Stimulated activated CD4-positive, alpha-beta T cell treated with anti-CD3 and anti-CD28 coated beads, Interleukin-4, amount 100 ng/mL, for 4 hours (primary cell): ENCODE data around the gene C10orf105.

Source experiments
- DNase-seq, 2 experiments: peaks; one replicate each; pipeline ENCODE4 v3.0.0-alpha.2; 2020

Gene C10orf105

GRCh38 chr10:71737001-71737833 lies 17.6 kb upstream of the C10orf105 start:
- peak in 1 of 2 experiments; percentile 75 for DNase-seq

GRCh38 chr10:71736570-71736952 lies 17.0 kb upstream of the C10orf105 start:
- DNase-seq = no peak

GRCh38 chr10:71735709-71736569 lies 16.4 kb upstream of the C10orf105 start:
- peak; percentile 57 to 71 for DNase-seq

- DNase-seq = no peak
These were observed 15.2 kb upstream of the C10orf105 start for GRCh38 chr10:71734797-71735196.

- DNase-seq = no peak
These were observed 12.2 kb upstream of the C10orf105 start for GRCh38 chr10:71731791-71732190.

GRCh38 chr10:71729161-71729636 lies 9.6 kb upstream of the C10orf105 start:
- DNase-seq = no peak

GRCh38 chr10:71727738-71728737 lies 8.5 kb upstream of the C10orf105 start:
- peak in 1 of 2 experiments; percentile 51 for DNase-seq

- peak; percentile 55 to 81 for DNase-seq
These were observed 7.6 kb upstream of the C10orf105 start for GRCh38 chr10:71727105-71727737.

- DNase-seq = peak in 1 of 2 experiments; percentile 44
These were observed 7.1 kb upstream of the C10orf105 start for GRCh38 chr10:71726580-71727104.

GRCh38 chr10:71725998-71726579 lies 6.5 kb upstream of the C10orf105 start:
- DNase-seq = peak; percentile 71 to 93

- no peak for DNase-seq
These were observed 5.7 kb upstream of the C10orf105 start for GRCh38 chr10:71725249-71725648.

- DNase-seq = no peak
These were observed 5.0 kb upstream of the C10orf105 start for GRCh38 chr10:71724539-71724938.

- DNase-seq = no peak
These were observed 3.7 kb upstream of the C10orf105 start for GRCh38 chr10:71723311-71723710.

- DNase-seq = no peak
These were observed 3.3 kb upstream of the C10orf105 start for GRCh38 chr10:71722849-71723248.

- DNase-seq = no peak
These were observed 1.7 kb upstream of the C10orf105 start for GRCh38 chr10:71721313-71721712.

- DNase-seq = no peak
These were observed 710 bp upstream of the C10orf105 start for GRCh38 chr10:71720288-71720687.

- DNase-seq = no peak
These were observed 536 bp downstream of the C10orf105 start for GRCh38 chr10:71719042-71719441.

GRCh38 chr10:71718165-71718698 lies 1.3 kb downstream of the C10orf105 start:
- DNase-seq = no peak

- DNase-seq = no peak
These were observed 2.0 kb downstream of the C10orf105 start for GRCh38 chr10:71717551-71717951.

GRCh38 chr10:71717056-71717455 lies 2.5 kb downstream of the C10orf105 start:
- DNase-seq = no peak

GRCh38 chr10:71716426-71716825 lies 3.2 kb downstream of the C10orf105 start:
- DNase-seq = no peak
